ENCODE results near the gene HS3ST5. TPM values are rescaled to one million over a fixed set of nuclear protein-coding genes. Genes with fewer than 3 reads are reported as not detected.
"Not testable (repeated sequence)": the region's sequence is repeated elsewhere in the genome, so short reads cannot be mapped to it uniquely, and the experiment has no call there.

Gene HS3ST5
- total RNA-seq, 1 donor = not detected

DNA sequence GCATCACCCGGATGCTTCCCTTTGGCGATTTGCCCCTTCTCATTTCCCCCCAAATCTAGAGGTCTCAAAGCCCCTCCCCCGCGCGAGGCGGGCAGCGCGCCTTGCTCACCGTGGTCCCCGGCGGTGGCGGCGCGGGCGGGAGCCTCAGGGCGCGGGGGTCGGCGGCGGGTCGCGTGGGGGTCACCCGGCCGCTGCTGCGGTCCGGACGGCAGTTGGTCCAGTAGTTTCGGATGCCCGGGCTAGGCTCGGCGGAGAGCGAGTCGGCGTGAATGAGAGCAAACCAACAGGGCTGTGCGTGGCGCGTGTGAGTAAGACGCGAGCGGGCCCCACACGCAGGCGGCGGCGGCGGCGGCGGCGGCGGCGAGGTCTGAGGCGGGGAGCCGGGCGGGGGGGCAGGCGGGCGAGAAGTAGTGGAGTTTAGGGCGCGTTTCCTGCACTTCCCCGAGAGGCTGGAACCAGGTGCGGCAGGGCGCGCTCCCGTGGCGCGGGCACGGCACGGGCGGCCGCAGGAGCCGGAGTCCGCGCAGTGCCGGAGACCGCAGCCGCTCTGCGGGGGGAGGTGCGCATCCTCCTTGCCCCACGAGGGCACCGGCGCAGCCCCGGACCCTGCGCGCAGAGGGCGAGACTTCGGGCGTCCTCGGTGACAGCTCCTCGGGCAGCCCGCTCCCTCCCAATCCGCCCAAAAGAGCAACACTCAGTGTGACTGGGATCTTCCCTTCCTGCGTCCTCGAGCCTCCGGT, 567 bp downstream of the HS3ST5 start:
- DNase-seq (ENCODE audit: low read depth in 2 of 3, low spot score in 2 of 3) = peak in 1 of 3 donors; percentile 11

GRCh38 chr6:114339706-114340105, 3.1 kb downstream of the HS3ST5 start:
- DNase-seq (ENCODE audit: low read depth in 2 of 3, low spot score in 2 of 3) = no peak

- DNase-seq (ENCODE audit: low read depth in 2 of 3, low spot score in 2 of 3) = no peak
Measured at GRCh38 chr6:114334237-114334636, 8.6 kb downstream of the HS3ST5 start.

DNA sequence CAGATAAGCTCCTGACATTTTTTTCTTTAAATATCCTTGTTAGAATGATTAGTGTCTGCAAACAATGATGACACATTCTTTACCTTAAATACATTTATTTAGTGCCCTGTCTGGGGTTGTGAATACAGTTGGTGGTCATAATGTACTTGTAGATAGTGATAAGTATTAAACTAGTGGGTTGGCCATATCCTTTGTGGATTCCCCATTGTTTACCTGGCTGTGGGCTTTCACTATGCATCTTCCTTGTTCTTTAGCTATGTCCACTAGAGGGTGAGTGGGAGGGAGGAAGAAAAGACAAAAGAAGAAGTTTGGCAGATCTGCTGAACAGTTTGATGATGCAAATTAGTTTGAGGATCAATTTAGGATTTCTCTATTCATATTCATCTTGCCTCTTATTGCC, 15.7 kb downstream of the HS3ST5 start:
- no peak for DNase-seq (ENCODE audit: low read depth in 2 of 3, low spot score in 2 of 3)

GRCh38 chr6:114323784-114324183, 19.0 kb downstream of the HS3ST5 start:
- no peak for DNase-seq (ENCODE audit: low read depth in 2 of 3, low spot score in 2 of 3)

DNA sequence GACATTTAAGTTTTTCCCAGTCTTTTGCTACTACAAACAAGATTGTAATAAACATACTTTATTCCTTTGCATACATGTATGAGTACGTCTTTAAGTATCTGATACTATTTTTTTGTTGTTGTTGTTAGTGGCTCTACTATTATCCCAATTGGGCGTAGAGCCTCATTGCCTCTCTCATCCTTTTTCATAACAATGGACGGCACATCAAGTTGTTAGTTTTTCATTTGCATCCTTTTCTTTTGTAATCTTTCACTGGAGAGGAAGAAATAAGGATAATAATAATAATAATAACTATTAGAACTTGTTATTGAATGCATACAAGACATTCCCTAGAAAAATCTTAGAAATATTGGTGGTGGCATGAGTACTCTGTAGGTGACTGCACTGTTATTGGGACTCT, 23.1 kb downstream of the HS3ST5 start:
- DNase-seq (ENCODE audit: low read depth in 2 of 3, low spot score in 2 of 3) = no peak

GRCh38 chr6:114315831-114316595, 26.8 kb downstream of the HS3ST5 start:
- no peak for DNase-seq (ENCODE audit: low read depth in 2 of 3, low spot score in 2 of 3)

DNA sequence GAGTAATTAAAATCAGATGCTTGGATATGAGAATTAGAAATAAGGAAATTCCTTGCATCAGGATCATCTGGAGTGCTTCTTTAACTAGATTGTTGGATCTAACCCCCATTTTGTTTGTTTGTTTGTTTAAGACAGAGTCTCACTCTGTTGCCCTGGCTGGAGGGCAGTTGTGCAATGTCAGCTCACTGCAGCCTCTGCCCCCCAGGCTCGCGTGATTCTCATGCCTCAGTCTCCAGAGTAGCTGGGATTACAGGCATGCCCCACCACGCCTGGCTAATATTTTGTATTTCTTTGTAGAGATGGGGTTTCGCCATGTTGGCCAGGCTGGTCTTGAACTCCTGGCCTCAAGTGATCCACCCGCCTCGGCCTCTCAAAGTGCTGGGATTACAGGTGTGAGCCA, 29.0 kb downstream of the HS3ST5 start:
- not testable (repeated sequence) for DNase-seq (ENCODE audit: low read depth in 2 of 3, low spot score in 2 of 3)

- DNase-seq (ENCODE audit: low read depth in 2 of 3, low spot score in 2 of 3) = no peak
Measured at GRCh38 chr6:114312931-114313330, 29.9 kb downstream of the HS3ST5 start.

DNA sequence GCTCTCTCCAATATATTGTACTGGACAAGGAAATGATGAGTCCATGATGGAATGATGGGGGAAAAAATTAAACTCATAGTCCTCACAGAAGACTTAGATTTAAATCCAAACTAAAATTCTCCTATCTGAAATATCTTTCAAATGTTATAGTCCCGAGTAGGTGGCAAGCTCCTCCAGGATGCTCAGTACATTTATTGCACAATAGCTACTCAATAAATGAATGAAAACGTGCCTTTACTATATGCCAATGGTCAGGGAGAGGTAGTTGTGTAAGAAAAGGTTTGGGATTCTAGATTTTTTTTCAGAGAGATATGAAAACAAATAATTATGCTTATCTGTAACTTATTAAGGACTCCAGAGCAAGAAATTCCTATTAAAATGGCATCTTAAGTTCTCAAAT, 32.8 kb downstream of the HS3ST5 start:
- DNase-seq (ENCODE audit: low read depth in 2 of 3, low spot score in 2 of 3) = no peak

DNA sequence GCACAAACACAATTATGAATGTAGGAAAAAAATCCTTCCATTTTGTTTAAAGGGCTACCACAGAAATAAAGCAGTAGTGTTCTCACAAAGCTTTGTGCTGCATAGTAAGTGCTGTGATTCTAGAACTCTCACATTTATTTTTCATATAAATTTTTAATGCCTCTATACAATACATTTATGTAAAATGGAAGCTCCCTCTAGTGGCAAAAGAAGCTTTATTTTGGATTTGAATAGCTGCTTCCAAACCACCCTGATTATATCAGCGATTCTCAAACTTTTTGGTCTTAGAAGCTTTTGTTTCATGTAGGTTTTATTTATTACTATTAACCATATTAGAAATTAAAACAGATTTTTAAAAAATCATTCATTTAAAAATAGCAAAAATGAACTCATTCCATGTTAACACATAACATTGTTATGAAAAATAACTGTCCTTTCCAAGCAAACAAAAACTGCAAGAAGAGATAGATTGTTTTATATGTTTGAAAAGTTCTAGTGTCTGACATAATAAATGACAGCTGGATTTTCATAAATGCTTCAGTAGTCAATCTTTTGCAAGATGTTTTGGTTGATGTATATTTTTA, 38.4 kb downstream of the HS3ST5 start:
- DNase-seq (ENCODE audit: low read depth in 2 of 3, low spot score in 2 of 3) = peak in 1 of 3 donors; percentile 8

- no peak for DNase-seq (ENCODE audit: low read depth in 2 of 3, low spot score in 2 of 3)
Measured at GRCh38 chr6:114301596-114302219, 41.1 kb downstream of the HS3ST5 start.

DNA sequence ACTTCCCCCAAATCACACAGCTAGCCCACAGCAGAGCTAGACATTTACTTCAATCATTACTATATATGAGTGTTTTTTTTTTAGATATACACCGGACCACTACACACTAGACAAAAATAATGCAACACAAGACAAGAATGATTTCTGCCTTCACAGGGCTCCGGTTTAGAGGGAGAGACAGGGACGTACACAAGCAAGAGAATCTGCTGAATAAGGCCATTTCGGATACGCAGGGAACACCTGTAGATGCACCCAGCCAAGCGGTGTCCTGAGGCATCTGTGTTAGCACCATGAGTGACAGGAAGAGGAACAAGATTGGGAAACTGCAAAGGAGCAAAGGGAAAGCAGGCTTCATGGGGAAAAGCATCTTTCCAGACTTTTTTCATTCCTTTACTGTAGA, 45.7 kb downstream of the HS3ST5 start:
- DNase-seq (ENCODE audit: low read depth in 2 of 3, low spot score in 2 of 3) = no peak

DNA sequence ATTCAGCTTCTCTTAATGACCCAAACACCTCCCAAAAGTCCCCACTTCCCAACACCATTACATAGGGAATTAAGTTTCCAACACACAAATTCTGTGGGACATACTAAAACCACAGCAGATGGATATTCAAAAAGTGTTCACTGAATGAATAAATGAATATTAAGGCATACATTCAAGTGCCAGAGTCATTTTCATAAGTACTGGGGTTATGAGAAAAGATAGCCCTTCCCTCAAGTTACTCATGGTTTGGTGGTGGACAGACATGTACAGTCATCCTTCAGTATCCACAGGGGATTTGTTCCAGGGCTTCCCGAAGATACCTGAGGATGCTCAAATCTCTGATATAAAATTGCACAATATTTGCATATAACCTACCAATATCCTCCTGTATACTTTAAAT, 50.4 kb downstream of the HS3ST5 start:
- no peak for DNase-seq (ENCODE audit: low read depth in 2 of 3, low spot score in 2 of 3)

DNA sequence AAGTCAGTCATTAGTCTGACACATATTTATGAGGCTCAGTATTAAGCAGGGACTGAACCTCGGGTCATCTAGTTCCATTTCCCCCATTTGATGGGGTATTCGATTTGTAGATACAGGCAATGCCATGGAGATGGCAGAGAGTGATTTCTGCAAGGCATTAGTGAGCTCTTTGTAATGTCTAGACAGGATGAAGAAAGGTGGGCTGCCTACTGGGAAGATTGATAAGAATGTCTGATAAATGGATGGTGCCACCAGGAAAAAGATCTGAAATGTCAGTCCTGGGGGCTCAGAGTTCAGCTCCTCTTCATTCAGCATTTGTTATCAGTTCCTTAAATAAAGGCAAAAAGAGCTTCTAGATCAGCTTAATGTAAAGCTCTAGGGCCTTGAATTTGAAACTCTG, 51.4 kb downstream of the HS3ST5 start:
- no peak for DNase-seq (ENCODE audit: low read depth in 2 of 3, low spot score in 2 of 3)

GRCh38 chr6:114290864-114291263, 52.0 kb downstream of the HS3ST5 start:
- DNase-seq (ENCODE audit: low read depth in 2 of 3, low spot score in 2 of 3) = no peak

GRCh38 chr6:114288701-114289495, 53.9 kb downstream of the HS3ST5 start:
- DNase-seq (ENCODE audit: low read depth in 2 of 3, low spot score in 2 of 3) = no peak

GRCh38 chr6:114287461-114287860, 55.4 kb downstream of the HS3ST5 start:
- DNase-seq (ENCODE audit: low read depth in 2 of 3, low spot score in 2 of 3) = no peak

- DNase-seq (ENCODE audit: low read depth in 2 of 3, low spot score in 2 of 3) = no peak
Measured at GRCh38 chr6:114286211-114286610, 56.6 kb downstream of the HS3ST5 start.

DNA sequence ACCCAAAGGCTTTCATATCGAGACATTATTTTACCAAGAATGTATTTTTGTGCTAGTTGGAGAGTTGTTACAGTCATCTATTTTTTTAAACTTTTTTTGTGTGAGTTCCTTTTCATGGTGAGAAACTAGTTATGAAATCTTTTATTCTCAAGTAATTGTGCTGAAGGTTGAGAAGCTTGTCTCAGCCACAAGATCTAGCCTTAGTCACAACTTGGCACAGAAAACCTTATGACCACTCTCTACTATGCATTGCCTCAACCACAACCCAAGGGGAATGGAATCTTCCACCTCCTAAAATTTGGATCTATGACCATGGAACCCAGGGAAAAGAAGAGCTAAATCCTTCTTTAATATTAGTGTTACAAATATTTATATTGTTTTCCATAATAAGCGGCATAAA, 58.5 kb downstream of the HS3ST5 start:
- no peak for DNase-seq (ENCODE audit: low read depth in 2 of 3, low spot score in 2 of 3)

- DNase-seq (ENCODE audit: low read depth in 2 of 3, low spot score in 2 of 3) = no peak
Measured at GRCh38 chr6:114282292-114282691, 60.5 kb downstream of the HS3ST5 start.

Data from hematopoietic multipotent progenitor cell (in vitro differentiated cells).